Cardiac septum (tissue), 1 donor: ENCODE results near the gene SSRP1. TPM values are rescaled to one million over a fixed set of nuclear protein-coding genes. Genes with fewer than 3 reads are reported as not detected.
"Not testable (repeated sequence)": the region's sequence is repeated elsewhere in the genome, so short reads cannot be mapped to it uniquely, and the experiment has no call there.

Source experiments
- DNase-seq: peaks from one replicate; pipeline ENCODE4 v3.0.0-alpha.2; 2020; ENCODE audit warnings: low spot score
- intact Hi-C: fragments of 100-400 bp; cut with DNase I; formaldehyde crosslinking; loops from one replicate; pipeline ENCODE4 v1.14.0; 2022
- total RNA-seq: library from RNA; stranded (reverse); fragmentation: NEBNext Ultra II Directional; extraction: Animal tissue kit (Norgen Biotek cat#: 25700); gene quantifications from one replicate; pipeline ENCODE4 v1.2.1, GENCODE V29; 2021
- donor health status: DM: no; HTN: no; CAD: no.

Gene SSRP1
- total RNA-seq, 1 donor from 2014 or later: 35.4 TPM

DNA sequence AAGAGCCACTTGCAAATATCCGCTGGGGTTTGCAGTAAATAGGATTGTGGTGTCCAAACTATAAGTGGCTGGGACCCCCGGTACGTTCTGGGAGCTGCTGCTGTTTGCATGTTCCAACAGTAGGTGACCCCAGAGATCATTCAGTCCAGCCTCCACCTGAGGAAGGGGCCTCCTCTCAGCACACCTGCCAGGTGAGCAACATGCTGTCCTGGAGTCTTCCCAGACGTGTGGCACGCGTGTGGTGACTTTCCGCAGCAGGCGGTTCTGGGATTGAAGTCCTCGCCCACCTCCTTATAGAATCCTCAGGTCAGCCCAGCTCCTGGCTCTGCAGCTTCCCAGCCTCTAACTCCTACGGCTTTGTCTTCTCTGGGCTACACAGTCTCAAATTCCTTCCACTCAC, 9.1 kb upstream of the SSRP1 start:
- intact Hi-C loops: loop anchor here (5.0 to 10.0 kb wide), 5 partner anchors 82 to 1170 kb away; partner anchors contain the start of genes SLC43A3 and YPEL4
- DNase-seq: no peak

DNA sequence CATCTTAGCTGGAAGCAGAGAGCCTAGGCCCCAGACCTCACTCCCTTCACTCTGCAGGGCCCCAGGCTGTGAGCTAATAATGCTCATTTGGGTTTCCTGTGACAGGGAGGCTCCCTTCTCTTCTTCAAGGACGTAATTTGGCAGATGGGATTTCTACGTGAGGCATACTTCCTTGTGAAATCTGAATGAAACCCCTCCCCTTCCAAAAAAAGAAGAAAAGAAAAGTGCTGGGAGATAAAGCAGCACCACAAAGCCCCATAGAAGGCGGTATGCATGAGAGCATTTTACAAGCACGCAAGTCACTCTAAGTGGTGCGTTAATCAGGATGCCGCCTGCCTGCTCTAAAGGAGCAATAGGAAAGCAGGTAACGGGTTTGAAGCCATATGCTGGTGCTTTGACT, 8.1 kb upstream of the SSRP1 start:
- no peak for DNase-seq
- intact Hi-C loops: loop anchor here (10.0 kb wide), 2 partner anchors 111 to 1171 kb away; no protein-coding TSS in a partner anchor

- DNase-seq: no peak
- intact Hi-C loops: loop anchor here (10.0 kb wide), 2 partner anchors 112 to 1172 kb away; no protein-coding TSS in a partner anchor
Measured at GRCh38 chr11:57342702-57343101, 7.0 kb upstream of the SSRP1 start.

DNA sequence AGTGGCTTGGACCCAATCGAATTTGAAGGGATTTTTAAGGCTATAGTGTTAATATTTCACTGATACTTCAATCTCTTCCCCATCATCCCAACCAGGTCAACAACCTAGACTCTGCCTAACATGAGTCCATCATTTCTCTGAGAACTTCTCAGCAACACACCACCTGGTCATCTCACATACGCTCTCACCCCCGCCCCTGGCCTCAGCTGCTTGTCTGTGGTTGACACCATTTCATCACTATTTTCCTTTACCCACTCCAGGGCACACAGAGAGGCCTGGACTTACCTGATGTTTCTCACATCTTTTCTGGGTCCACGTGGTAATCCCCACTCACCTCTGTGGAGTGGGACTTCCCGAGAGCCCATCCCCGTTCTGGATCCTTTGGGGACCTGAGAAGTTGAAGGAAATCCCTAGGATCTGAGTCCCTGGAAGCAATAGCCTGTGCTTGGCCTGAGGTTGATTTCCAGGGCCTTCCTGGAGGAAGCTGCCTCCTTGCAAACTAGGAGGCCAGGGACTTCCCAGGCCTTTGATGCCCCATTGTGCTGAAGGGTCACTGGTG, 5.6 kb upstream of the SSRP1 start:
- DNase-seq: no peak
- intact Hi-C loops: loop anchor here (10.0 kb wide), 2 partner anchors 113 to 1173 kb away; no protein-coding TSS in a partner anchor

GRCh38 chr11:57340039-57340615, 4.4 kb upstream of the SSRP1 start:
- DNase-seq: peak; percentile 24
- intact Hi-C loops: loop anchor here (10.0 kb wide), 2 partner anchors 115 to 1175 kb away; no protein-coding TSS in a partner anchor

GRCh38 chr11:57339328-57339727, 3.6 kb upstream of the SSRP1 start:
- intact Hi-C loops: loop anchor here (5.0 kb wide), 1 partner anchor 193 kb away; the partner anchor contains the start of gene TIMM10
- DNase-seq: no peak

- intact Hi-C loops: loop anchor here (5.0 kb wide), 1 partner anchor 194 kb away; the partner anchor contains the start of gene TIMM10
- DNase-seq: peak; percentile 39
Measured at GRCh38 chr11:57338142-57338541, 2.5 kb upstream of the SSRP1 start, which contains the start of gene P2RX3. Gene P2RX3, plus strand, starts transcription at chr11:57338352. Its CDS starts 199 bp downstream, at chr11:57338551.

GRCh38 chr11:57336856-57337255, 1.2 kb upstream of the SSRP1 start:
- intact Hi-C loops: loop anchor here (5.0 kb wide), 1 partner anchor 195 kb away; the partner anchor contains the start of gene TIMM10

DNA sequence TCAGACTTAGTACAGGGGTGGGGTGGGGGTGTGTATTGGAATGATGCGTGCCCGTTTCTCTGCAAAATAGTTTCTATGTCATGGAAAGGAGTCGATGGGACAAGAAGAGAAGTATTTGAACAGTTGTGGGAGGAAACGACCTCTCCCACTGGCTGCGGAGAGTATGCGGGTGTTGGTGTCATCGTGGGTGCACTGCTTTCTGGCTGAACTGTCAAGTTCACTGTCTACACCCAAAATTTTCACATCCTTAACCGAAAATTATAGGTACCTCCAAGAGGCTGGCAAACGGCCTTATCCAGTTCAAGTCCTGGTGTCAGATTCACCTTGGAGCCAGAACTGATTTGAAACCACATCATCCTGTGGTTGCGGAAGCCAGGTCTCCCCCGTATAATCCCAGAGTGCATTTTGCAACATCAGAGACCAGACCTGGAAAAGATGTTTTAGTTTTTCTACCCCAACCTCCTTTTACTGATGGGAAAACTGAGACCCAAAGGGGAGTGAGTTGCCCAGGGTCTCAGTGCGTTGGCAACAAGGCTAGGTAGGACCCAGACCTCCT, 497 bp upstream of the SSRP1 start:
- DNase-seq: no peak

More at GRCh38 chr11:57336856-57337255, 1.2 kb upstream of the SSRP1 start:
- DNase-seq: not testable (repeated sequence)

GRCh38 chr11:57335023-57335342, 709 bp downstream of the SSRP1 start:
- intact Hi-C loops: loop anchor here (5.0 kb wide), 1 partner anchor 197 kb away; the partner anchor contains the start of gene TIMM10
- no peak for DNase-seq

More for the DNA sequence above, 497 bp upstream of the SSRP1 start:
- intact Hi-C loops: loop anchor here (5.0 kb wide), 1 partner anchor 196 kb away; the partner anchor contains the start of gene TIMM10

DNA sequence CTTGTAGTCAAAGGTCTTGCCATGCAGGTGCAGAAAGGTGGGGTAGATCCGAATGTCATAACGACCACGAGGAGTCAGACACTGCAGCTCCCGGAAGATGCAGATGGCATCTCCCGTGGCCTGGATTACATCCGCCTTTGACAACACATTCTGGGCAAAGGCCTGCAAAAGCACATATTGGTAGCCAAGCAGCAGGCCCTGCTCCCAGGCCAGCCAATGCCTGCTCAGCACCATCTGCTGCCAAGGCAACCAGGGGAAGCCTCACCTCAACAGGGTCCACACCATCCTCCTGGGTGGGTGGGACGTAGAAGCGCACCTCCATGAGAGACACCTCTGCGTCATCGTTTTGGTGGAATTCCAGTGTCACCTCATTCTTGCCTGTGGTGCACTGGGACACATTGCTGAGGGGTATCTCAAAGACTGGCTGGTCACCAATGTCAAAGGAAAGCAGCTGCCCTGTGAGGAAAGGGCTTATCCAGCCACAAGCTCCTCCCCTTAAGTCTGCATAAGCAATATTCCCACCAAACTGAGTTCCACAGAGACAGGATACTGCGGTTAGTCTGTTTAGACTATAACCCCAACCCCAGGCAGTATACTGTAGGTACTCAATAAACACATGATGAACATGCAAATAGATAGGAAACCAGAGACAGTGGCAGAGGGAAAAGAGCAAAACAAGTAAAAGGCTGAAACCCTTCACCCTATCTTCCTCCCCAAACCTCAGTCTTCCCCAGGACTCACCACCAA, 2.8 kb downstream of the SSRP1 start:
- DNase-seq: no peak
- intact Hi-C loops: no loop called here

GRCh38 chr11:57331720-57332119, 4.0 kb downstream of the SSRP1 start:
- intact Hi-C loops: no loop called here

GRCh38 chr11:57330029-57330428, 5.7 kb downstream of the SSRP1 start:
- DNase-seq: no peak
- intact Hi-C loops: no loop called here

More at GRCh38 chr11:57331720-57332119, 4.0 kb downstream of the SSRP1 start:
- no peak for DNase-seq

GRCh38 chr11:57327721-57328120, 8.0 kb downstream of the SSRP1 start:
- no peak for DNase-seq
- intact Hi-C loops: no loop called here

GRCh38 chr11:57325735-57326048, 10.0 kb downstream of the SSRP1 start:
- intact Hi-C loops: no loop called here
- DNase-seq: no peak

GRCh38 chr11:57324886-57325734, 10.6 kb downstream of the SSRP1 start, which contains the start of gene TNKS1BP1:
Gene TNKS1BP1, minus strand, starts transcription at chr11:57324952. Its CDS starts 3,067 bp downstream, at chr11:57321885.
- intact Hi-C loops: loop anchor here (5.0 kb wide), 2 partner anchors 48 to 123 kb away; no protein-coding TSS in a partner anchor
- peak; percentile 98 for DNase-seq

DNA sequence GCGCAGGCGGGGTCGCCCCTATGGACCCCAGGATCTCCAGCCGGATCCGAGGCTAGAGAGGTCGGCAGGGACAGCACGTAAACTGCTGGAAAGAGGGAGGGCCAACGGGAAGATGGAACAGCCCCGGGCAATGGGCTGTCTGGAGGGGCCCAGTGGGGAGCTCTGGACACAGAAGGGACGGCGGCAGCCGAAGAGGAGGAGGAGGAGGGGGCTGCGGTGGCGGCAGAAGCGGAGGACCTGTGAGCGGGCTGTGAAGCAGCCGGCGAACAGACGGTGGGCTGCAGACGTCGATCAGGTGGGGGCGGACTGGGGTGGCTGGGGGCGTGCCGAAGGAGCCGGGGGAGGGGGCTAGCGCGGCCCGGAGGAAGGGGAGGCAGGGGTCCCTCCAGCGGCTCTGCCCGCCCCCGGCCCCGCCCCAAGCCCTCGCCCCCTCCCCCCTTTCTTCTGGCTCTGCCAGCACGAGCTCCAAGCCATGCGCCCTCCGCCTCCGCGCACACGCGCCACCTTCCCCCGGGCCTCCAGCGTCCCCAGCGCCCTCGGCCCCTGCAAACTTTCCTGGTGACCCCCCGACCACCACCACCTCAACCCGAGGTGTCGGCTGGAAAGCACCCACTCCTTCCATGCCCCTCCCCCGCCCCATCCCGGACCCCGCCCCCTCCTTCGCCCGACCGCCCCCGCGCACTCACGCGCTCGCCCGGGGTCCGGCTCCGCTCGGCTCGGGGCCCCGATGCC, 11.4 kb downstream of the SSRP1 start:
- intact Hi-C loops: loop anchor here (5.0 kb wide), 2 partner anchors 47 to 122 kb away; no protein-coding TSS in a partner anchor
- no peak for DNase-seq

- intact Hi-C loops: loop anchor here (5.0 kb wide), 2 partner anchors 47 to 122 kb away; no protein-coding TSS in a partner anchor
Measured at GRCh38 chr11:57323855-57324153, 11.9 kb downstream of the SSRP1 start.

More at GRCh38 chr11:57323855-57324153, 11.9 kb downstream of the SSRP1 start:
- DNase-seq: no peak
